GM19240 (cell line): ENCODE measurements around the gene DENND1A.

Experiments used
- DNase-seq: peaks from one replicate; pipeline ENCODE4 v3.0.0; 2011; ENCODE audit warnings: low spot score; ENCODE audit not compliant: insufficient read length

Gene DENND1A

GRCh38 chr9:123376218-123377071, 553.5 kb downstream of the DENND1A start:
- no peak for DNase-seq

GRCh38 chr9:123375469-123376132, 554.3 kb downstream of the DENND1A start:
- no peak for DNase-seq

GRCh38 chr9:123373946-123374345, 556.0 kb downstream of the DENND1A start:
- no peak for DNase-seq

- DNase-seq: no peak
These were observed 556.4 kb downstream of the DENND1A start for GRCh38 chr9:123373447-123373923.

GRCh38 chr9:123372766-123373446, 557.0 kb downstream of the DENND1A start:
- DNase-seq: no peak

GRCh38 chr9:123371805-123372590, 557.9 kb downstream of the DENND1A start:
- DNase-seq: no peak

- DNase-seq: no peak
These were observed 558.7 kb downstream of the DENND1A start for GRCh38 chr9:123371228-123371584.

- no peak for DNase-seq
These were observed 559.2 kb downstream of the DENND1A start for GRCh38 chr9:123370526-123371227.

- no peak for DNase-seq
These were observed 559.8 kb downstream of the DENND1A start for GRCh38 chr9:123370108-123370507.

GRCh38 chr9:123369296-123369695, 560.6 kb downstream of the DENND1A start:
- DNase-seq: no peak

GRCh38 chr9:123368536-123369153, 561.3 kb downstream of the DENND1A start:
- DNase-seq: no peak

GRCh38 chr9:123368023-123368422, 561.9 kb downstream of the DENND1A start:
- no peak for DNase-seq

- DNase-seq: no peak
These were observed 563.9 kb downstream of the DENND1A start for GRCh38 chr9:123365881-123366528.

- DNase-seq: no peak
These were observed 564.5 kb downstream of the DENND1A start for GRCh38 chr9:123365287-123365880.

GRCh38 chr9:123364241-123364824, 565.6 kb downstream of the DENND1A start:
- DNase-seq: no peak

GRCh38 chr9:123362856-123363255, 567.1 kb downstream of the DENND1A start:
- no peak for DNase-seq

GRCh38 chr9:123361731-123362510, 568.0 kb downstream of the DENND1A start:
- DNase-seq: no peak

GRCh38 chr9:123361086-123361730, 568.7 kb downstream of the DENND1A start:
- no peak for DNase-seq
